GM12878 (cell line): Measurements from ENCODE around the gene PRKCD. TPM values are rescaled to one million over a fixed set of nuclear protein-coding genes. Genes with fewer than 3 reads are reported as not detected.
A peak's percentile ranks its signal among the peaks of the same experiment; 100 is the strongest.

Experiments
- CREB1 ChIP-seq: IDR thresholded peaks from 2 replicates; pipeline ENCODE4 v1.6.1; 2012; ENCODE audit warnings: low read depth, mild to moderate bottlenecking, inconsistent platforms
- ETV6 ChIP-seq, 2 experiments: fragments of 450-650 bp in 1 of 2; IDR thresholded peaks in 1 of 2; conservative IDR thresholded peaks in 1 of 2; 2 replicates each; pipeline ENCODE4 v1.6.1; 2014; ENCODE audit warnings: antibody characterized with exemption in 1 of 2, borderline replicate concordance in 1 of 2, low read depth in 1 of 2, mild to moderate bottlenecking in 1 of 2, moderate library complexity in 1 of 2
- IKZF2 ChIP-seq, 2 experiments: fragments of 450-650 bp; IDR thresholded peaks; 2 replicates each; pipeline ENCODE4 v1.6.1; 2017; ENCODE audit warnings: mild to moderate bottlenecking in 2 of 2, moderate library complexity in 2 of 2
- JUND ChIP-seq: IDR thresholded peaks from 2 replicates; pipeline ENCODE4 v1.6.1; 2012; ENCODE audit warnings: low read depth, mild to moderate bottlenecking, low read length, improper control_type of control experiment, moderate library complexity
- MAX ChIP-seq: IDR thresholded peaks from 2 replicates; pipeline ENCODE4 v1.6.1; 2012; ENCODE audit warnings: low read depth, low read length, improper control_type of control experiment
- MEF2B ChIP-seq: fragments of 450-650 bp; IDR thresholded peaks from 2 replicates; pipeline ENCODE4 v1.6.1; 2018; ENCODE audit warnings: mild to moderate bottlenecking, moderate library complexity; ENCODE audit not compliant: partially characterized antibody, poor library complexity, severe bottlenecking
- PKNOX1 ChIP-seq: fragments of 450-650 bp; IDR thresholded peaks from 2 replicates; pipeline ENCODE4 v1.6.1; 2016; ENCODE audit warnings: mild to moderate bottlenecking
- RB1 ChIP-seq: fragments of 450-650 bp; formaldehyde crosslinking; IDR thresholded peaks from 2 replicates; pipeline ENCODE4 v1.6.1; 2017; ENCODE audit warnings: mild to moderate bottlenecking, borderline replicate concordance
- RUNX3 ChIP-seq: IDR thresholded peaks from 2 replicates; pipeline ENCODE4 v1.6.1; 2012; ENCODE audit warnings: low read length, inconsistent platforms
- SKIL ChIP-seq: fragments of 450-650 bp; IDR thresholded peaks from 2 replicates; pipeline ENCODE4 v1.6.1; 2017; ENCODE audit warnings: mild to moderate bottlenecking, low read depth, inconsistent platforms; ENCODE audit not compliant: poor library complexity, severe bottlenecking
- SMC3 ChIP-seq: IDR thresholded peaks from 2 replicates; pipeline ENCODE4 v1.6.1; 2011; ENCODE audit warnings: low read length, improper control_type of control experiment, borderline replicate concordance
- SPI1 ChIP-seq: IDR thresholded peaks from 2 replicates; pipeline ENCODE4 v1.6.1; 2011; ENCODE audit warnings: low read depth, mild to moderate bottlenecking, low read length, moderate library complexity, borderline replicate concordance; ENCODE audit not compliant: insufficient read depth
- SREBF1 ChIP-seq: IDR thresholded peaks from 2 replicates; pipeline ENCODE4 v1.6.1; 2012; ENCODE audit warnings: mild to moderate bottlenecking, low read length
- STAT1 ChIP-seq: fragments of 450-650 bp; conservative IDR thresholded peaks from 2 replicates; pipeline ENCODE4 v1.6.1; 2014; ENCODE audit warnings: antibody characterized with exemption, mild to moderate bottlenecking
- TBL1XR1 ChIP-seq: IDR thresholded peaks from 2 replicates; pipeline ENCODE4 v1.6.1; 2012; ENCODE audit warnings: low read depth, low read length, improper control_type of control experiment
- TCF12 ChIP-seq: IDR thresholded peaks from 2 replicates; pipeline ENCODE4 v1.6.1; 2011; ENCODE audit warnings: low read depth, mild to moderate bottlenecking, low read length
- USF1 ChIP-seq: IDR thresholded peaks from 2 replicates; pipeline ENCODE4 v1.6.1; 2011; ENCODE audit warnings: borderline replicate concordance, low read depth, mild to moderate bottlenecking, moderate library complexity, mixed read lengths, low read length; ENCODE audit not compliant: insufficient read depth; ENCODE audit errors: extremely low read length
- ZBED1 ChIP-seq: IDR thresholded peaks from 2 replicates; pipeline ENCODE4 v1.6.1; 2016; ENCODE audit warnings: borderline replicate concordance
- ZBTB4 ChIP-seq: fragments of 450-650 bp; formaldehyde crosslinking; IDR thresholded peaks from 2 replicates; pipeline ENCODE4 v1.4.0; 2022; ENCODE audit warnings: mild to moderate bottlenecking, moderate library complexity
- ZNF274 ChIP-seq: IDR thresholded peaks from one replicate; pipeline ENCODE4 v1.8.0; 2011; ENCODE audit not compliant: insufficient read length, insufficient read depth
- ZNF384 ChIP-seq: IDR thresholded peaks from 2 replicates; pipeline ENCODE4 v1.6.1; 2012; ENCODE audit warnings: low read depth, mild to moderate bottlenecking, low read length, improper control_type of control experiment, borderline replicate concordance
- polyA plus RNA-seq, 11 experiments: library from polyadenylated mRNA; depleted of rRNA in 4 of 11; unstranded in 6 of 11; stranded (reverse) in 5 of 11; fragments of >200 nt; fragmentation: Nextera tagmentation in 4 of 11; fragmentation: Illumina TruSeq in 1 of 11; extraction: Ambion mirVana in 4 of 11; extraction: Trizol in 1 of 11; gene quantifications; 1 replicate in 1 of 11; 2 replicates in 10 of 11; pipeline versions ENCODE4 v1.2.1 to v1.2.3, GENCODE V29; 2011 to 2016; ENCODE audit warnings: inconsistent platforms in 2 of 11, missing spikeins in 2 of 11, low read depth in 1 of 11
- total RNA-seq, 4 experiments: library from RNA; depleted of rRNA in 3 of 4; stranded (reverse); fragments of >200 nt in 3 of 4; fragmentation: Illumina TruSeq in 1 of 4; extraction: Trizol in 1 of 4; gene quantifications; 2 replicates each; pipeline versions ENCODE4 v1.2.1 to v1.2.3, GENCODE V29; 2013 to 2021

PRKCD gene
- total and polyA plus RNA-seq, 10 of the 15 experiments (the other 5 are each of a cell fraction or from before 2014, with no cell fraction given): 10.0 to 114 (median 42.4) TPM

GRCh38 chr3:53180305-53181023 lies 19.5 kb downstream of the PRKCD start (continued):
- TF ChIP-seq ZBTB4: no peak
- peak; percentile 86 for TF ChIP-seq MAX
- TF ChIP-seq USF1: no peak
- peak; percentile 44; the same call in 1 of the 2 replicates for TF ChIP-seq ZBED1
- no peak for TF ChIP-seq JUND
- peak; percentile 61 for TF ChIP-seq CREB1
- TF ChIP-seq SMC3: peak; percentile 13; the same call in 1 of the 2 replicates
- TF ChIP-seq ZNF384: no peak
- TF ChIP-seq MEF2B: peak; percentile 91
- TF ChIP-seq RB1: no peak
- peak; percentile 98 for TF ChIP-seq SPI1
- no peak; a peak in 1 of 4 replicates for TF ChIP-seq ETV6 (conservative IDR thresholded peaks at IDR 0.05 in 1 of 2, IDR thresholded peaks at IDR 0.05 in 1 of 2; ENCODE audit: borderline replicate concordance in 1 of 2, low read depth in 1 of 2)
- peak; percentile 75; the same call in 1 of the 2 replicates for TF ChIP-seq TBL1XR1
- TF ChIP-seq STAT1: no peak
- peak; percentile 73 for TF ChIP-seq SKIL
- TF ChIP-seq SREBF1: 0 out of 2 replicates have a peak, but pooled peaks have one; percentile 12
- peak; percentile 90 for TF ChIP-seq TCF12
- no peak for TF ChIP-seq PKNOX1
- no peak for TF ChIP-seq ZNF274
- peak; percentile 86 for TF ChIP-seq RUNX3
- peak; percentile 91 to 92 for TF ChIP-seq IKZF2 (IDR thresholded peaks at IDR 0.05)
